ENCODE measurements around the gene MNX1. TPM values are rescaled to one million over a fixed set of nuclear protein-coding genes. Genes with fewer than 3 reads are reported as not detected.

The MNX1 gene
- total RNA-seq, 4 donors from 2014 or later = not detected

DNA sequence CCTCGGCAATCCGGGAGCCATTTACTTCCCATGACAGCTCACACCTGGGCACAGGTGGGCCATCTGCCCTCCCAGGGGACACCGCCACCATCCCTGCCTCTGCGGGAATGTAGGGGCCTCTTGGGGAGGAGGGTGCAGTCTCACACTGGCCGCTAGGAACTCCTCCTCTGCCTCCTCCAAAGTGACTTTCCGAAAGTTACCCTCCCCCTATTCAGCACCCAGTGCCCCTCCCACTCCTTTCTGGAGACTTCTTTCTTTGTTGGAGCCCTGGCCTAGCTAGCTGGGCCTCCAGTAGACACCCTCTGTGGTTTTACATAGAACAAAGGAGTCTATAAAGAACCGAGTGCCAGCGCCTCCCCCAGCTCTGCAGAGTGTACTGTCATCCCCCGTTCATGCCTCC, 45.8 kb upstream of the MNX1 start:
- WGBS = 82% methylated on average over 9 of the region's 9 CpGs
- no peak overlapping the region for H3K4me3 ChIP-seq
- H3K4me1 ChIP-seq = no peaks in the 10 kb centered on the region
- H3K9me3 ChIP-seq = peaks cover 0 to 5% (median 0%) of the 10 kb centered on the region in 4 donors
- no peaks in the 10 kb centered on the region for H3K36me3 ChIP-seq
- DNase-seq (ENCODE audit: extremely low spot score) = no peak
- peaks cover 0 to 37% (median 0%) of the 10 kb centered on the region in 4 donors for H3K27me3 ChIP-seq
- intact Hi-C loops (cut with DNase I) = no loop called here
- TF ChIP-seq, protein P1, sequence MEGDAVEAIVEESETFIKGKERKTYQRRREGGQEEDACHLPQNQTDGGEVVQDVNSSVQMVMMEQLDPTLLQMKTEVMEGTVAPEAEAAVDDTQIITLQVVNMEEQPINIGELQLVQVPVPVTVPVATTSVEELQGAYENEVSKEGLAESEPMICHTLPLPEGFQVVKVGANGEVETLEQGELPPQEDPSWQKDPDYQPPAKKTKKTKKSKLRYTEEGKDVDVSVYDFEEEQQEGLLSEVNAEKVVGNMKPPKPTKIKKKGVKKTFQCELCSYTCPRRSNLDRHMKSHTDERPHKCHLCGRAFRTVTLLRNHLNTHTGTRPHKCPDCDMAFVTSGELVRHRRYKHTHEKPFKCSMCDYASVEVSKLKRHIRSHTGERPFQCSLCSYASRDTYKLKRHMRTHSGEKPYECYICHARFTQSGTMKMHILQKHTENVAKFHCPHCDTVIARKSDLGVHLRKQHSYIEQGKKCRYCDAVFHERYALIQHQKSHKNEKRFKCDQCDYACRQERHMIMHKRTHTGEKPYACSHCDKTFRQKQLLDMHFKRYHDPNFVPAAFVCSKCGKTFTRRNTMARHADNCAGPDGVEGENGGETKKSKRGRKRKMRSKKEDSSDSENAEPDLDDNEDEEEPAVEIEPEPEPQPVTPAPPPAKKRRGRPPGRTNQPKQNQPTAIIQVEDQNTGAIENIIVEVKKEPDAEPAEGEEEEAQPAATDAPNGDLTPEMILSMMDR (IDR thresholded peaks at IDR 0.05) = no peak
- no peak for TF ChIP-seq POLR2A (IDR thresholded peaks at IDR 0.05; ENCODE audit: low read depth)
- no peak for TF ChIP-seq EP300 (IDR thresholded peaks at IDR 0.05)
- no peak for TF ChIP-seq POLR2AphosphoS5 (IDR thresholded peaks at IDR 0.05)
- H3K27ac ChIP-seq (replicated peaks in 1 of 4) = no peak overlapping the region

DNA sequence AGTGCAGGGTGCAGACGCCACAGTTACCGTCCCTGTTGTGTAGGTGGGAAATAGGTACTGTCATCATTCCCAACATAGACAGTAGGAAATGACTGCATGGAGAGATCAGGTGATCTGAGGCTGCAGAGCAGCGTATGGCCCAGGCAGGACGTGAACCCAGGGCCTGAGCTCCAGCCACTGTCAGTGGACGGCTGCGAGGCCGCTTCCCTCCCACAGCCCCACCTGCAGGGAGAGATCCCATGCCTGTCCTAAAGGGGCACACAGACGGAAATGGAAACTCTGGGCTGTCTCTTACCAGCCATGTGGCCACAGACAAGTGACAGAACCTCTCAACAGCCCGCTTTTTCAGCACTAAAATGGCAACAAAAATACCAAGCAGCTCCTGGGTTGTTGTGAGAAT, 44.5 kb upstream of the MNX1 start:
- 70% methylated on average over 8 of the region's 9 CpGs for WGBS
- peaks cover 0 to 5% (median 0%) of the 10 kb centered on the region in 4 donors for H3K9me3 ChIP-seq
- TF ChIP-seq POLR2A (IDR thresholded peaks at IDR 0.05; ENCODE audit: low read depth) (no peak), POLR2AphosphoS5 (IDR thresholded peaks at IDR 0.05) (no peak), EP300 (IDR thresholded peaks at IDR 0.05) (no peak)
- TF ChIP-seq, protein P1 (IDR thresholded peaks at IDR 0.05) = no peak
- H3K36me3 ChIP-seq = no peaks in the 10 kb centered on the region
- H3K4me1 ChIP-seq = no peaks in the 10 kb centered on the region
- no peak for DNase-seq (ENCODE audit: extremely low spot score)
- H3K27me3 ChIP-seq = peaks cover 0 to 50% (median 0%) of the 10 kb centered on the region in 4 donors
- intact Hi-C loops (cut with DNase I) = no loop called here
- H3K27ac ChIP-seq (replicated peaks in 1 of 4) = no peak overlapping the region
- no peak overlapping the region for H3K4me3 ChIP-seq

DNA sequence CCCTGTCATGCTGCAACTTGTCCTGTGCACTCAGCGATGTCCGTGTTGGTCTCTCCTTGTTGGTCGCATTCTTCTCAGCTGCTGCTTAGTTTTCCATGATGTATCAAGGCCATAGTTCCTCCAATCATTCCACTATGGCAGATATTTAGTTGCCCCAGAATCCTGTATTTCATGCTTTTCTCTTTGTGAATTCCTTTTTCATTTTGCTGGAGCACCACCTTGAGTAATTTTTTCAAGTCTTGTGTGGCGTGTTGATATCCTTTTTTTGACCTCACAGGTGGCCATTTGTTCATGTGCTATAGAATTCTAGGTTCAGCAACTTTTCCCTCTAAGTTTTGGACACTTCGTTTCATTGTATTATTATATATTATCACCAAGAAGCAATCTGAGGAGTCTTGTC, 42.7 kb upstream of the MNX1 start:
- Histone ChIP-seq H3K36me3 (no peaks in the 10 kb centered on the region), H3K4me1 (no peaks in the 10 kb centered on the region), H3K4me3 (no peak overlapping the region), H3K27me3 (peaks cover 0 to 50% (median 0%) of the 10 kb centered on the region in 4 donors), H3K27ac (replicated peaks in 1 of 4) (no peak overlapping the region), H3K9me3 (peaks cover 0 to 5% (median 0%) of the 10 kb centered on the region in 4 donors)
- no peak for DNase-seq (ENCODE audit: extremely low spot score)
- 87% methylated on average over 5 of the region's 5 CpGs for WGBS
- TF ChIP-seq POLR2AphosphoS5 (IDR thresholded peaks at IDR 0.05) = no peak
- TF ChIP-seq POLR2A (IDR thresholded peaks at IDR 0.05; ENCODE audit: low read depth) = no peak
- TF ChIP-seq, protein P1 (IDR thresholded peaks at IDR 0.05) = no peak
- intact Hi-C loops (cut with DNase I) = no loop called here

GRCh38 chr7:157047148-157047547, 36.7 kb upstream of the MNX1 start:
- Histone ChIP-seq H3K4me1 (peaks cover 0 to 11% (median 6%) of the 10 kb centered on the region in 4 donors), H3K4me3 (no peak overlapping the region), H3K9me3 (no peaks in the 10 kb centered on the region), H3K36me3 (no peaks in the 10 kb centered on the region), H3K27me3 (peaks cover 0 to 37% (median 0%) of the 10 kb centered on the region in 4 donors), H3K27ac (replicated peaks in 1 of 4) (no peak overlapping the region)
- peak; percentile 72 for DNase-seq (ENCODE audit: extremely low spot score)
- no peak for TF ChIP-seq EP300 (IDR thresholded peaks at IDR 0.05)
- 83% methylated on average over 6 of the region's 6 CpGs for WGBS
- intact Hi-C loops (cut with DNase I) = no loop called here

DNA sequence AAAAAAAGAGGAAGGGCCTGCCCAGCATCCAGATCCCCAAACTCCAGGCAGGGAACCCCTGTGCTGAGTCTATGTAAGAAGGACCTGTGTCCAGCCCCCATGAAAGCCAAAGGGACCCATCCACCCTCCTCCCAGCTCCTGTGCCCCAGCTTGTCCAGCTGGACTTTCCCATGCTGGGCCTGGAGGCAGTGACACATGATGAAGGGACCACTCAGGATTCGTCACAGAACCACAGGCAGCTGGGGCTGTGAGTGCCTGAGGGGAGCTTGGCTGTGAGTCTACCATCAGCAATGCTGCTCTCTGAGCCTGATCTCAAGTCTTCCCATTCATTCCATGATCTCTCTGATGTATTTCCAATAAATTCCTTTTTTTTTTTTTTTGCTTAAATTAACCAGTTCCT, 36.2 kb upstream of the MNX1 start:
- peaks cover 0 to 42% (median 0%) of the 10 kb centered on the region in 4 donors for H3K27me3 ChIP-seq
- no peaks in the 10 kb centered on the region for H3K9me3 ChIP-seq
- H3K27ac ChIP-seq (replicated peaks in 1 of 4) = no peak overlapping the region
- no peaks in the 10 kb centered on the region for H3K36me3 ChIP-seq
- WGBS = 67% methylated on average over 1 of the region's 1 CpG
- TF ChIP-seq POLR2AphosphoS5 (IDR thresholded peaks at IDR 0.05) (no peak), POLR2A (IDR thresholded peaks at IDR 0.05; ENCODE audit: low read depth) (no peak), EP300 (IDR thresholded peaks at IDR 0.05) (no peak)
- TF ChIP-seq, protein P1 (IDR thresholded peaks at IDR 0.05) = no peak
- intact Hi-C loops (cut with DNase I) = no loop called here
- DNase-seq (ENCODE audit: extremely low spot score) = peak; percentile 57
- H3K4me3 ChIP-seq = no peak overlapping the region
- peaks cover 0 to 11% (median 6%) of the 10 kb centered on the region in 4 donors for H3K4me1 ChIP-seq
